Neural cell (in vitro differentiated cells): ENCODE data around the gene ASB8. TPM values are rescaled to one million over a fixed set of nuclear protein-coding genes. Genes with fewer than 3 reads are reported as not detected.

Experiments
- H2AFZ ChIP-seq: fragments of 200-600, 300-800 bp; sonication (generic), shearing (Covaris generic); 2 replicates; pipeline ENCODE4 v1.6.0; 2014; ENCODE audit warnings: low read depth, mild to moderate bottlenecking, antibody characterized with exemption, low read length, moderate library complexity
- H3F3A ChIP-seq: fragments of 200-600 bp; shearing (Covaris generic); 2 replicates; pipeline ENCODE4 v1.6.1; 2016; ENCODE audit warnings: mild to moderate bottlenecking, moderate library complexity, mixed read lengths, antibody characterized with exemption, low read length; ENCODE audit not compliant: insufficient read depth, poor library complexity, severe bottlenecking
- H3K27ac ChIP-seq: fragments of 200-600, 300-800 bp; sonication (generic), shearing (Covaris generic); 2 replicates; pipeline ENCODE4 v1.5.1; 2014; ENCODE audit warnings: mild to moderate bottlenecking, low read length, moderate library complexity
- H3K27me3 ChIP-seq: fragments of 300-800, 200-600 bp; sonication (generic), shearing (Covaris generic); 2 replicates; pipeline ENCODE4 v1.6.0; 2014; ENCODE audit warnings: mild to moderate bottlenecking, low read depth, low read length, moderate library complexity; ENCODE audit not compliant: insufficient read depth
- H3K36me3 ChIP-seq: fragments of 300-800, 200-600 bp; sonication (generic), shearing (Covaris generic); 2 replicates; pipeline ENCODE4 v1.5.1; 2014; ENCODE audit warnings: mild to moderate bottlenecking, antibody characterized with exemption, low read length, moderate library complexity; ENCODE audit not compliant: insufficient read depth
- H3K4me2 ChIP-seq: fragments of 300-800, 200-600 bp; sonication (generic), shearing (Covaris generic); 2 replicates; pipeline ENCODE4 v1.6.0; 2014; ENCODE audit warnings: mild to moderate bottlenecking, low read length
- H3K4me3 ChIP-seq: fragments of 300-800, 200-600 bp; sonication (generic), shearing (Covaris generic); 2 replicates; pipeline ENCODE4 v1.5.1; 2014; ENCODE audit warnings: mild to moderate bottlenecking, low read length, moderate library complexity
- H3K79me2 ChIP-seq: fragments of 200-600 bp; shearing (Covaris generic); replicated peaks from 2 replicates; pipeline ENCODE4 v1.6.0; 2014; ENCODE audit warnings: mild to moderate bottlenecking, low read length, moderate library complexity; ENCODE audit not compliant: insufficient read depth
- H3K9ac ChIP-seq: fragments of 300-800, 200-600 bp; sonication (generic), shearing (Covaris generic); 2 replicates; pipeline ENCODE4 v1.6.1; 2016; ENCODE audit warnings: mild to moderate bottlenecking, low read length, mixed read lengths
- H3K9me2 ChIP-seq: fragments of 200-600 bp; shearing (Covaris generic); 2 replicates; pipeline ENCODE4 v1.6.1; 2016; ENCODE audit warnings: mild to moderate bottlenecking, low read length, mixed read lengths; ENCODE audit not compliant: insufficient read depth
- H3K9me3 ChIP-seq: fragments of 200-600, 300-800 bp; sonication (generic), shearing (Covaris generic); 2 replicates; pipeline ENCODE4 v1.6.1; 2016; ENCODE audit warnings: mild to moderate bottlenecking, mixed run types, low read length, moderate library complexity, mixed read lengths
- H4K20me1 ChIP-seq: fragments of 200-600 bp; shearing (Covaris generic); 2 replicates; pipeline ENCODE4 v1.6.1; 2016; ENCODE audit warnings: mild to moderate bottlenecking, mixed run types; ENCODE audit not compliant: insufficient read depth
- CTCF ChIP-seq: fragments of 450-650 bp; IDR thresholded peaks from 2 replicates; pipeline ENCODE4 v1.5.1; 2014; ENCODE audit warnings: antibody characterized with exemption, mild to moderate bottlenecking, moderate library complexity; ENCODE audit not compliant: poor library complexity, severe bottlenecking
- EP300 ChIP-seq: fragments of 450-650 bp; conservative IDR thresholded peaks from 2 replicates; pipeline ENCODE4 v1.6.1; 2014; ENCODE audit warnings: antibody characterized with exemption, mild to moderate bottlenecking, moderate library complexity; ENCODE audit not compliant: poor library complexity, severe bottlenecking
- EZH2 ChIP-seq: fragments of 200-600, 300-800 bp; shearing (Covaris generic), sonication (generic); IDR thresholded peaks from 2 replicates; pipeline ENCODE4 v1.6.1; 2014; ENCODE audit warnings: antibody characterized with exemption, low read length, borderline replicate concordance, mild to moderate bottlenecking; ENCODE audit not compliant: insufficient read depth, poor library complexity, severe bottlenecking
- MXI1 ChIP-seq: fragments of 450-650 bp; conservative IDR thresholded peaks from 2 replicates; pipeline ENCODE4 v1.6.1; 2014; ENCODE audit warnings: antibody characterized with exemption, mild to moderate bottlenecking; ENCODE audit not compliant: poor library complexity, severe bottlenecking
- POLR2AphosphoS5 ChIP-seq: IDR thresholded peaks from 2 replicates; pipeline ENCODE4 v1.6.1; 2012
- RAD21 ChIP-seq: fragments of 450-650 bp; conservative IDR thresholded peaks from 2 replicates; pipeline ENCODE4 v1.6.1; 2014; ENCODE audit warnings: antibody characterized with exemption, mild to moderate bottlenecking, moderate library complexity
- REST ChIP-seq: IDR thresholded peaks from 2 replicates; pipeline ENCODE4 v1.6.1; 2012; ENCODE audit warnings: borderline replicate concordance
- SMC3 ChIP-seq: fragments of 450-650 bp; conservative IDR thresholded peaks from 2 replicates; pipeline ENCODE4 v1.6.1; 2014; ENCODE audit warnings: antibody characterized with exemption, mild to moderate bottlenecking, moderate library complexity; ENCODE audit not compliant: poor library complexity
- TAF1 ChIP-seq: IDR thresholded peaks from 2 replicates; pipeline ENCODE4 v1.6.1; 2012; ENCODE audit warnings: low read depth
- polyA plus RNA-seq: library from polyadenylated mRNA; depleted of rRNA; stranded (reverse); fragments of >200 nt; gene quantifications from 2 replicates; pipeline ENCODE4 v1.2.3, GENCODE V29; 2014

The ASB8 gene
- polyA plus RNA-seq, 1 donor from 2014 or later: 41.7 TPM

- Histone ChIP-seq H2AFZ (no peak overlapping the region), H3K27me3 (no peaks in the 10 kb centered on the region), H3K9me2 (no peaks in the 10 kb centered on the region), H3K27ac (no peak overlapping the region), H3K9me3 (no peaks in the 10 kb centered on the region), H3K79me2 (peaks cover 39% of the 10 kb centered on the region), H3K4me2 (no peak overlapping the region), H3K4me3 (peak overlapping the region; percentile 93), H4K20me1 (no peaks in the 10 kb centered on the region), H3K9ac (no peak overlapping the region), H3F3A (peaks cover 8% of the 10 kb centered on the region), H3K36me3 (no peaks in the 10 kb centered on the region)
- TF ChIP-seq EP300 (no peak), EZH2 (no peak), SMC3 (no peak), RAD21 (no peak), TAF1 (no peak), CTCF (no peak), POLR2AphosphoS5 (no peak), MXI1 (no peak), REST (no peak)
These were observed 30.8 kb upstream of the ASB8 start for GRCh38 chr12:48187916-48188695.

- Histone ChIP-seq H3K79me2 (peaks cover 39% of the 10 kb centered on the region), H4K20me1 (no peaks in the 10 kb centered on the region), H3F3A (peaks cover 8% of the 10 kb centered on the region), H3K27me3 (no peaks in the 10 kb centered on the region), H3K9me3 (no peaks in the 10 kb centered on the region), H3K4me2 (peak overlapping the region; percentile 97), H3K9ac (peak overlapping the region; percentile 96), H3K36me3 (no peaks in the 10 kb centered on the region), H2AFZ (peak overlapping the region; percentile 27), H3K27ac (peak overlapping the region; percentile 98), H3K4me3 (peak overlapping the region; percentile 93), H3K9me2 (no peaks in the 10 kb centered on the region)
- TF ChIP-seq REST: peak; percentile 43
- no peak for TF ChIP-seq CTCF
- no peak for TF ChIP-seq MXI1
- peak; percentile 79 for TF ChIP-seq POLR2AphosphoS5
- TF ChIP-seq TAF1: peak; percentile 80
- no peak for TF ChIP-seq SMC3
- no peak for TF ChIP-seq RAD21
These were observed 28.0 kb upstream of the ASB8 start for GRCh38 chr12:48185181-48185919.
